ENCODE results near the gene PPIA. TPM values are rescaled to one million over a fixed set of nuclear protein-coding genes. Genes with fewer than 3 reads are reported as not detected.
"Not testable (repeated sequence)": the region's sequence is repeated elsewhere in the genome, so short reads cannot be mapped to it uniquely, and the experiment has no call there.

The PPIA gene
- polyA plus RNA-seq, 1 donor from 2014 or later: 2,769 TPM

- Histone ChIP-seq H3K27ac (ENCODE audit: low read length) (no peak overlapping the region), H3K79me2 (replicated peaks; ENCODE audit: insufficient read depth, low read length) (peaks cover 31% of the 10 kb centered on the region), H3K36me3 (ENCODE audit: insufficient read depth, low read length) (peaks cover 8% of the 10 kb centered on the region), H3K9me3 (ENCODE audit: low read length) (no peaks in the 10 kb centered on the region), H3F3A (ENCODE audit: insufficient read depth, low read length, poor library complexity, severe bottlenecking) (no peaks in the 10 kb centered on the region), H3K9me2 (ENCODE audit: insufficient read depth, low read length) (no peaks in the 10 kb centered on the region), H3K9ac (ENCODE audit: low read length) (no peak overlapping the region), H2AFZ (ENCODE audit: low read depth, low read length) (no peak overlapping the region), H3K27me3 (ENCODE audit: insufficient read depth, low read depth, low read length) (no peaks in the 10 kb centered on the region), H3K4me2 (ENCODE audit: low read length) (no peak overlapping the region), H4K20me1 (ENCODE audit: insufficient read depth) (peaks cover 11% of the 10 kb centered on the region), H3K4me3 (ENCODE audit: low read length) (no peak overlapping the region)
- TF ChIP-seq, protein P1, sequence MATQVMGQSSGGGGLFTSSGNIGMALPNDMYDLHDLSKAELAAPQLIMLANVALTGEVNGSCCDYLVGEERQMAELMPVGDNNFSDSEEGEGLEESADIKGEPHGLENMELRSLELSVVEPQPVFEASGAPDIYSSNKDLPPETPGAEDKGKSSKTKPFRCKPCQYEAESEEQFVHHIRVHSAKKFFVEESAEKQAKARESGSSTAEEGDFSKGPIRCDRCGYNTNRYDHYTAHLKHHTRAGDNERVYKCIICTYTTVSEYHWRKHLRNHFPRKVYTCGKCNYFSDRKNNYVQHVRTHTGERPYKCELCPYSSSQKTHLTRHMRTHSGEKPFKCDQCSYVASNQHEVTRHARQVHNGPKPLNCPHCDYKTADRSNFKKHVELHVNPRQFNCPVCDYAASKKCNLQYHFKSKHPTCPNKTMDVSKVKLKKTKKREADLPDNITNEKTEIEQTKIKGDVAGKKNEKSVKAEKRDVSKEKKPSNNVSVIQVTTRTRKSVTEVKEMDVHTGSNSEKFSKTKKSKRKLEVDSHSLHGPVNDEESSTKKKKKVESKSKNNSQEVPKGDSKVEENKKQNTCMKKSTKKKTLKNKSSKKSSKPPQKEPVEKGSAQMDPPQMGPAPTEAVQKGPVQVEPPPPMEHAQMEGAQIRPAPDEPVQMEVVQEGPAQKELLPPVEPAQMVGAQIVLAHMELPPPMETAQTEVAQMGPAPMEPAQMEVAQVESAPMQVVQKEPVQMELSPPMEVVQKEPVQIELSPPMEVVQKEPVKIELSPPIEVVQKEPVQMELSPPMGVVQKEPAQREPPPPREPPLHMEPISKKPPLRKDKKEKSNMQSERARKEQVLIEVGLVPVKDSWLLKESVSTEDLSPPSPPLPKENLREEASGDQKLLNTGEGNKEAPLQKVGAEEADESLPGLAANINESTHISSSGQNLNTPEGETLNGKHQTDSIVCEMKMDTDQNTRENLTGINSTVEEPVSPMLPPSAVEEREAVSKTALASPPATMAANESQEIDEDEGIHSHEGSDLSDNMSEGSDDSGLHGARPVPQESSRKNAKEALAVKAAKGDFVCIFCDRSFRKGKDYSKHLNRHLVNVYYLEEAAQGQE (IDR thresholded peaks at IDR 0.05; ENCODE audit: borderline replicate concordance): no peak
- TF ChIP-seq TAF1 (IDR thresholded peaks at IDR 0.05; ENCODE audit: low read depth): no peak
Observed at GRCh38 chr7:44801890-44802289, 5.4 kb downstream of the PPIA start.

- Histone ChIP-seq H3F3A (ENCODE audit: insufficient read depth, low read length, poor library complexity, severe bottlenecking) (no peaks in the 10 kb centered on the region), H3K36me3 (ENCODE audit: insufficient read depth, low read length) (peaks cover 8% of the 10 kb centered on the region), H3K27me3 (ENCODE audit: insufficient read depth, low read depth, low read length) (no peaks in the 10 kb centered on the region), H3K4me2 (ENCODE audit: low read length) (no peak overlapping the region), H3K9me2 (ENCODE audit: insufficient read depth, low read length) (no peaks in the 10 kb centered on the region), H3K9ac (ENCODE audit: low read length) (no peak overlapping the region), H3K27ac (ENCODE audit: low read length) (no peak overlapping the region), H2AFZ (ENCODE audit: low read depth, low read length) (no peak overlapping the region), H3K79me2 (replicated peaks; ENCODE audit: insufficient read depth, low read length) (peaks cover 25% of the 10 kb centered on the region), H3K9me3 (ENCODE audit: low read length) (no peaks in the 10 kb centered on the region), H4K20me1 (ENCODE audit: insufficient read depth) (peaks cover 10% of the 10 kb centered on the region), H3K4me3 (ENCODE audit: low read length) (no peak overlapping the region)
- TF ChIP-seq EP300 (conservative IDR thresholded peaks at IDR 0.05; ENCODE audit: poor library complexity, severe bottlenecking): no peak
- no peak for TF ChIP-seq RAD21 (conservative IDR thresholded peaks at IDR 0.05)
- TF ChIP-seq, protein P1 (IDR thresholded peaks at IDR 0.05; ENCODE audit: borderline replicate concordance): no peak
- TF ChIP-seq CTCF (IDR thresholded peaks at IDR 0.05; ENCODE audit: poor library complexity, severe bottlenecking): no peak
- TF ChIP-seq TAF1 (IDR thresholded peaks at IDR 0.05; ENCODE audit: low read depth): no peak
- TF ChIP-seq POLR2AphosphoS5 (IDR thresholded peaks at IDR 0.05): no peak
- no peak for TF ChIP-seq SMC3 (conservative IDR thresholded peaks at IDR 0.05; ENCODE audit: poor library complexity)
- no peak for TF ChIP-seq MXI1 (conservative IDR thresholded peaks at IDR 0.05; ENCODE audit: poor library complexity, severe bottlenecking)
- TF ChIP-seq EZH2 (IDR thresholded peaks at IDR 0.05; ENCODE audit: borderline replicate concordance, insufficient read depth, low read length, poor library complexity, severe bottlenecking): no peak
Observed at GRCh38 chr7:44802418-44803025, 6.0 kb downstream of the PPIA start.

- H3K9me2 ChIP-seq (ENCODE audit: insufficient read depth, low read length); H3K9ac ChIP-seq (ENCODE audit: low read length); H3F3A ChIP-seq (ENCODE audit: insufficient read depth, low read length, poor library complexity, severe bottlenecking); H3K27me3 ChIP-seq (ENCODE audit: insufficient read depth, low read depth, low read length); H3K4me2 ChIP-seq (ENCODE audit: low read length); H2AFZ ChIP-seq (ENCODE audit: low read depth, low read length); H4K20me1 ChIP-seq (ENCODE audit: insufficient read depth); H3K9me3 ChIP-seq (ENCODE audit: low read length); H3K27ac ChIP-seq (ENCODE audit: low read length); H3K36me3 ChIP-seq (ENCODE audit: insufficient read depth, low read length); H3K4me3 ChIP-seq (ENCODE audit: low read length): not testable (repeated sequence)
- peaks cover 11% of the 10 kb centered on the region for H3K79me2 ChIP-seq (replicated peaks; ENCODE audit: insufficient read depth, low read length)
Observed at GRCh38 chr7:44803828-44804519, 7.5 kb downstream of the PPIA start.

All from neural cell (in vitro differentiated cells).